Measurements from ENCODE around the gene UPF3B.
"Not testable (repeated sequence)": the region's sequence is repeated elsewhere in the genome, so short reads cannot be mapped to it uniquely, and the experiment has no call there.

The UPF3B gene

GRCh38 chrX:119824221-119824620 is 28.5 kb downstream of the UPF3B start:
- not testable (repeated sequence) for DNase-seq (ENCODE audit: low read depth in 2 of 2)

GRCh38 chrX:119821703-119822102 is 31.1 kb downstream of the UPF3B start:
- DNase-seq (ENCODE audit: low read depth in 2 of 2) = not testable (repeated sequence)

- DNase-seq (ENCODE audit: low read depth in 2 of 2) = no peak
These were observed 35.6 kb downstream of the UPF3B start for GRCh38 chrX:119817130-119817690.

DNA sequence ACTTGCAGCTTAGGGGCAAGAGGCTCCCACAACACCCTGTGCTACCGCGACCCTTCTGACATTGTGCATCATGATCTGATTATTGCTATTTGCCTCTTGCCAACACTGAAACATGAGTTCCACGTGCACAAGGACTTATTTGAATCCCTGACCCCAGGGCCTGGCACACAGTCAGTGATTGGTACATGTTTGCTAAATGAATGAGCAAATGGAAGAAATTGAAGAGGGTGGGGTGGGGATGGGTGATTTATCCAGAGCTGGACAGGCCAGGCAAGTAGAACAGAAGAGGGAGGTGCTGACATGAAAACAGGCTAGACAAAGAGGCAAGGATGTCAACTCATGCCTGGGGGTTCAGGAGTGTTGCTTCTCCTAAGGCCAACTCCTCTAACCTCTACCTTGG is 36.5 kb downstream of the UPF3B start:
- no peak for DNase-seq (ENCODE audit: low read depth in 2 of 2)

DNA sequence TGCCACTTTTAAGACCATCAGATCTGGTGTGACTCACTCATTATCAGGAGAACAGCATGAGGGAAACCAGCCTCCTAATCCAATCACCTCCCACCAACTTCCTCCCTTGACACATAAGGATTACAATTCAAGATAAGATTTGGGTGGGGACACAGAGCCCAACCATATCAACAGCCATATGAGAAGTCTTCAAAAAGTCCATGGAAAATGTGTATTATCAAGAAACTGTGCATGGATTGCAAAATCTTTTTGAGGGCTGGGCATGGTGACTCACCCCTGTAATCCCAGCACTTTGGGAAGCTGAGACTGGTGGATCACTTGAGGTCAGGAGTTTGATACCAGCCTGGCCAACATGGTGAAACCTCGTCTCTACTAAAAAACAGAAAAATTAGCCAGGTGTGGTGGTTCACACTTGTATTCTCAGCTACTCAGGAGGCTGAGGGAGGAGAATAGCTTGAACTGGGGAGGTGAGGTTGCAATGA is 43.5 kb downstream of the UPF3B start:
- DNase-seq (ENCODE audit: low read depth in 2 of 2) = no peak

GRCh38 chrX:119808461-119808860 is 44.3 kb downstream of the UPF3B start:
- DNase-seq (ENCODE audit: low read depth in 2 of 2) = not testable (repeated sequence)

DNA sequence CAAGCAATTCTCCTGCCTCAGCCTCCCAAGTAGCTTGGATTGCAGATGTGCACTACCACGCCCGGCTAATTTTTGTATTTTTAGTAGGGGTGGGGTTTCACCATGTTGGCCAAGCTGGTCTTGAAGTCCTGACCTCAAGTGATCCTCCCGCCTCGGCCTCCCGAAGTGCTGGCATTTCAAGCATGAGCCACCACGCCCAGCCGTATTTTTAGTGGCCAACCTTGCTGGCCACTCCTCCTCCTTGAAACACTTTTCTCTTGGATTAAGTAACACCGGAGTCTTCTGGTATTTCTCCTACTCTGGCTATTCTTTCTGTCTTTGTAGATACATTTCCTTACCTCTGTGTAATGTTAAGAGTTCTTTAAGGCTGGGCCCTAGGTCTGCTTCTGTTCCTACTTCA is 50.2 kb downstream of the UPF3B start:
- no peak for DNase-seq (ENCODE audit: low read depth in 2 of 2)

DNA sequence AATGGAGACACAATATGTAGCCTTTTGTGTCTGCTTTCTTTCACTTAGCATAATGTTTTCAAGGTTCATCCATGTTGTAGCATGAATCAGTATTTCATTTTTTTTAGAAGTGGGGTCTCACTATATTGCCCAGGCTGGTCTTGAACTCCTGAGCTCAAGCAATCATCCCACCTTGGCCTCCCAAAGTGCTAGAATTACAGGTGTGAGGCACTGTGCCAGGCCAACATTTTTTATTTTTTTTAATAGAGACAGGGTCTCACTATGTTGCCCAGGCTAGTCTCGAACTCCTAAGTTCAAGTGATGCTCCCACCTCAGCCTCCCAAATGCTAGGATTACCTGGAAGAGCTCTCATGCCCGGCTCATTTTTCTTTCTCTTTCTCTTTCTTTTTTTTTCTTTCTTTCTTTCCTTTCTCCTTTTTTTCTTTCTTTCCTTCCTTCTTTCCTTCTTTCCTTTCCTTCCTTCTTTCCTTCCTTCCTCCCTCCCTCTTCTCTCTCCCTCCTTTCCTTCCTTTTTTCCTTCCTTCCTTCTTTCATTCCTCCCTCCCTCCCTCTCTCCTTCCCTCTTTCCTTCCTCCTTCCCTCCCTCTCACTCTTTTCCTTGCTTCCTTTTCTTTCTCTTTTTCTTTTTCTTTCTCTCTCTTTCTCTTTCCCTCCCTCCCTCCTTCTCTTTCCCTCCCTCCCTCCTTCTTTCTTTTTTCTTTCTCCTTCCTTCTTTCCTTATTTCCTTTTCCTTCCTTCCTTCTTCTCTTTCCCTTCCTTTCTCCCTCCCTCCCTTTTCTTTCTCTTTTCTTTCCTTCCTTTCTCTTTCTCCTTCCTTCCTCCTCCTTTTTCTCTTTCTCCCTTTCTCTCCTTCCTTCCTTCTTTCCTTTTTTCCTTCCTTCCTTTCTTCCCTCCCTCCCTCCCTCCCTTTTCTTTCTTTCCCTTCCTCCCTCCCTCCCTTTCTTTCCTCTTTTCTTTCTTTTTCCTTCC is 51.2 kb downstream of the UPF3B start:
- no peak for DNase-seq (ENCODE audit: low read depth in 2 of 2)

- peak; percentile 64 to 65 for DNase-seq (ENCODE audit: low read depth in 2 of 2)
These were observed 61.1 kb downstream of the UPF3B start, which contains the start of gene RPL39 for GRCh38 chrX:119791437-119792231. Gene RPL39, minus strand, starts transcription at chrX:119791630. Its CDS starts 54 bp downstream, at chrX:119791576.

DNA sequence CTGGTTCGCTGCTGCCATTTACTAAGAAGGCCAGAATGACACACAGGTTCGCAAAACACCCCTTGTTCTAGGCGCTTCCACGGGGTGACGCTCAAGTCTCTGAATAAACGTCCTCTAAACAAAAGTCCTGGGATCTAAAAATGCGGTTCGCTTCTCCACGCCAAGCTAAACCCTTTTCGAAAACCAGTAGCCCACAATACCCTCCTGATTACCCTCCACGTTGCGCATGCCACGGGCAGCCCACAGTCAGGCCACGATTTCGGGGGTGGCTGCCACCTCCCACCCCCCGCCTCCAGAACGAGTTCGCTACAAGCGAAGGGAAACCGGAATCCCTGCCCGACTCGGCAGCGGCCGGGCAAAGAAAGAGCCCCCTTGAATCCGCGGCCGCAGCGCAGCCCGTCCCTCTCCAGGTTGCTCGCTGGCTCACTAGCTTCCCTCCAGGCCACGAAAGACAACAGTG is 61.8 kb downstream of the UPF3B start:
- peak; percentile 21 to 35 for DNase-seq (ENCODE audit: low read depth in 2 of 2)

GRCh38 chrX:119784747-119785446 is 67.9 kb downstream of the UPF3B start:
- DNase-seq (ENCODE audit: low read depth in 2 of 2) = peak in 1 of 2 donors; percentile 33

All from stimulated activated CD4-positive, alpha-beta T cell treated with anti-CD3 and anti-CD28 coated beads, Interleukin-1b, Interleukin-23, amount 100 ng/mL, for 4 hours (primary cell).